Measurements from ENCODE around the gene SEC24D.

Gene SEC24D

DNA sequence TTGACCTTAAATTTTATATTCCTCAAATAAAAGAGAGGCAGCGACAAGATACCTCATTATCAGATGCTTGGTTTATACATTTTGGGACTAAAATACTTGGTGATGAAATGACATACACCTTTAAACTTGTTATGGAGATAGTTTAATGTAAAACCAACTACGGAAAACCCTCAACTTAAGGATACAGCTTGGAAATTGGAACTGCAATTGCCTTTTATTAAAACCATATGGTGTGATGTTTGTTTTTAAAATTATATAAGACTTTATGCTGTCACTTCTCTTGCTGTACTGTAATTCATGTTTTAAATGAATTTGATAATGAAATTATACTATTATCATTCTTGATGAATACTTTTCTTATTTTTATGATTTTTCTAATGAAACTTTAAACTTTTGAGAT, 124.9 kb downstream of the SEC24D start:
- DNase-seq, result no peak

DNA sequence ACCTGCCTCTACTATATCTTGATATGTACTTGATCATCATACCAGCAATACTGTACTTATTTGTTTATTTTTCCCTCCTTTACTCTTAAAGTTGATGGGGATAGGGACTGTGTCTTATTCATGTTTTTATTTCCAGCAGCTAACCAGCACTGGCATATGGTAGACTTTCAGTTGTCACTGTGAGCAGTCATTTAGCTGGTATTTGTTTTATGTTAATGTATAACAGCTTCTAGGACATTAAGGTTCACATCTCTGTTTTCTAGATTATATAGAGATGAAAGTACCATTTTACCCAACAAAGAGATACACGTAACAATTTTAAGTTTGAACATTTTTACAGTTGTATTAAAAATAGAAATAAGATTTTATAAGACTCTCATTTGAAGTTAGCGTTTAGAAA, 132.8 kb downstream of the SEC24D start:
- no peak for DNase-seq

DNA sequence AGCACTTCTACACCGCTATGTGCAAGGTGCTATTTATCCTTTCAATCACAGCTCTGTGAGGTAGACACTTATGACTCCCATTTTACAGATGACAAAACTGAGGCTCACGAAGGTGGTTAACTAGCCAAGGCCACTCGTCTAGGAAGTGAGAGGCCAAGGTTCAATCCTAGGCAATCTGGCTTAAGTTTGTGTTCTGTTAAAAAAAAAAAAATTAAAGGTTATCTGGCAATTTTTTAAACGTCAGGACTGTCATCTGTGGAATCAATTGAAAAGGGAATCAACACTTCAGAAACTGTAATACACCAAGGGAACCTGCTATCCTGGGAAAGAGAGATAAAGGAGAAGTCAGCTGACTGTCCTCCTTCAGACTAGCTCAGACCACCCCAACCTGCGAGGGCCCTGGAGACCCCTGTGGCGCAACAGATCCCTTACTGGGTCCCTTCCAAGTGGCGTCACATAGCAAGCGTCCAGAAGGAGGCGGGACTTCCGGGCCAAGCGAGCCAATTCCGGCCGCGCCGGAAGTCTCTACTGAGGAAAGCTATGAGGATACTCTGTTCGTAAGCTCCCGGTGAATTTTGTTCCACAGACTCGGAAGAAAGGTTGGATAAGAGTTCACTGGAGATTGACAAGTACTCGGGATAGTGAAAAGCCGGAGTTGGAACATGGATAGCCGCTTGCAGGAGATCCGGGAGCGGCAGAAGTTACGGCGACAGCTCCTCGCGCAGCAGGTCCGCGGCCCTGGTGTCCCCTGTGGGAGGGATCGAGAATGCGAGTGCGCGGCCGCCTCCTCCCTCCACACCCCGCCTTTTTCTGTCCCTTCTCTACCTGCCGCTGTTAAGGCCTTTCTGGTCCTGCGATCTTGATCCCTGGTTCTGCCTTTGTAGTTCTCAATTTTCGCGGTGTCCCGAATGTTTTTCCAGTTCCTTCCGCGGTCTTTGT, 150.8 kb downstream of the SEC24D start, which contains the start of gene METTL14:
Gene METTL14, plus strand, starts transcription at position 520 of the 939 bp plus-strand sequence. Its CDS starts 143 bp downstream, at position 663.
- peak; percentile 87 for DNase-seq

DNA sequence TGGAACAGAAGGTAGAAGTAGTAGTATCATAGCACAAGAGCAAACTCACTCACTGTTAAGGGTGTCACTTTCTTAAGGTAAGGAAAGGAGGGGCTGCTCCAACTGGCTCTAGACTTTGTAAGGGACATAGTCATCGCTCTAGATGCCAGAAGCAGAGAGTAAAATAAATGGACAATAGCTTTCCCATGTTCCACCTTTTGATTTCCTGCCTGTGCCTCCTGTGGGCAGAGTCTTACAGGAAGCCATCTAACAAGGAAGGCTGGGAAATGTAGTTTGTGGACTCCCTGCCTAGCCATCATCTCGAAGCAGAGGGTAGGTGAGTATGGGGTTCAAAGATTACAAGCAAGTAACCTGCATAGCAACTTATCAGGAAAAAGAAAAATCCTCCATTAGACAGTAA, 152.4 kb downstream of the SEC24D start:
- DNase-seq, result no peak

DNA sequence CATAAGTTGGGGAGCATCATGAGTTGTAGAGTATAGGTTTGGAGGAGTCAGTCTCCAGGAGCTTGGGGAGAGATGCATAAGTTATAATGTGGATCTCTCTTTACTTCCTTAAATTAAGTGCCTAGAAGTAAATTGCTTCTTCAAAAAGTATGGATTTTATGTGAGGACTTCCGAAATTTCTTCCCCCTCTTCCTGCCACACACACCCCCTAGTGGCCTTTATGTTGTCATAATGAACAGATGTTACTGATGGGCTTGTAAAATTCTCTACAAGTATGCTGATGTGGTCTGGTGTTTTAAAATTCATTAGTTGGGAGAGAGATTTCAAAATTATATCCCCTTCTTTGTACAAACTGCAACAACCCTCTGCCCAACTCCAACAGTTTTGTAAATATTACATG, 153.0 kb downstream of the SEC24D start:
- no peak for DNase-seq

DNA sequence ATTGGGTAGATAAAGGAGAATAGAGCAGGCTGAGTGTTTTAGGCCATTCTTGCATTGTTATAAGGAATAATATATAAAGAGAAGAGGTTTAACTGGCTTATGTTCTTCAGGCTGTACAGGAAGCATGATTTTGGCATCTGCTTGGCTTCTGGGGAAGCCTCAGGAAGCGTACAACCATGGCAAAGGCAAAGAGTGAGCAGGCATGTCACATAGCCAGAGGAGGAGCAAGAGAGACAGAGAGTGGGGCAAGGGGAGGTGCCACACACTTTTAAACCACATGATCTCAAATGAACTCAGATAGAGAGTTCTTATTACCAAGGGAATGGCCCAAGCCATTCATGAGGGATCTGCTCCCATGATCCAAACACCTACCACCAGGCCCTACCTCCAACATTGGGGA, 155.1 kb downstream of the SEC24D start:
- no peak for DNase-seq

DNA sequence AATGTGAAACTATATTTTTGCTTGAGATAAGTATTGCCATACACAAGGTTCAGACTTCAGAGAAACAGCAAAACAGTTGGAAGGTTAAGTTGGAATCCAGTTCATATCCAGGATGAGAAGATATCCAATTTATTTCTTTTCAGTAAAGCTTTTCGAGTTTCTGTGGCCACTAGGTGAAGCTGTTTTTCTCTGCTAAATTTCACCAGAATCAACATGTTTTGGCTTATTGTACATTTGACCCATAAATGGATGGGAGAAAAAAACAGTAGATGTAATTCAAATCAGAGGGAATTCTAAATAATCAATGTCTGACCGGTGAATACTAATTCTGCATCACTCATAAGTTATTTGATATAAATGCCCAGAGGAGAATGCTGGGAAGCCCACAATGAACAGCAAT, 159.8 kb downstream of the SEC24D start:
- no peak for DNase-seq

All from CD4-positive, alpha-beta T cell treated with Interferon gamma for 1 hour (primary cell).